Skeletal muscle tissue (tissue), 4 donors: ENCODE measurements around the gene CNTNAP4. TPM values are rescaled to one million over a fixed set of nuclear protein-coding genes. Genes with fewer than 3 reads are reported as not detected.

ENCODE experiments used
- H3K27ac ChIP-seq: one replicate; pipeline ENCODE4 v1.7.0; 2013; ENCODE audit warnings: mild to moderate bottlenecking, low read depth, low read length, inconsistent platforms
- H3K27me3 ChIP-seq, 3 donors: one replicate each; pipeline ENCODE4 v1.7.0; 2013; ENCODE audit warnings: low read length in 3 of 3; ENCODE audit not compliant: control insufficient read depth in 3 of 3, insufficient read depth in 3 of 3
- H3K36me3 ChIP-seq, 3 donors: one replicate each; pipeline ENCODE4 v1.7.0; 2013; ENCODE audit warnings: low read length in 3 of 3; ENCODE audit not compliant: control insufficient read depth in 3 of 3, insufficient read depth in 3 of 3
- H3K4me1 ChIP-seq, 3 donors: one replicate each; pipeline ENCODE4 v1.7.0; 2013; ENCODE audit warnings: low read length in 3 of 3, mild to moderate bottlenecking in 3 of 3; ENCODE audit not compliant: control insufficient read depth in 3 of 3, insufficient read depth in 3 of 3
- H3K4me3 ChIP-seq, 3 donors: one replicate each; pipeline ENCODE4 v1.7.0; 2013; ENCODE audit warnings: low read length in 3 of 3
- H3K9ac ChIP-seq, 3 donors: one replicate each; pipeline ENCODE4 v1.7.0; 2013; ENCODE audit warnings: low read length in 3 of 3, mild to moderate bottlenecking in 3 of 3, moderate library complexity in 2 of 3, low read depth in 1 of 3
- H3K9me3 ChIP-seq, 3 donors: one replicate each; pipeline ENCODE4 v1.7.0; 2013; ENCODE audit warnings: low read length in 3 of 3; ENCODE audit not compliant: control insufficient read depth in 3 of 3
- total RNA-seq: library from RNA; depleted of rRNA; stranded (reverse); fragments of >200 nt; gene quantifications from one replicate; pipeline ENCODE4 v1.2.3, GENCODE V29; 2014
- donor health status: Osteomylitis.

Gene CNTNAP4
- total RNA-seq, 1 donor from 2014 or later = 15.1 TPM

GRCh38 chr16:76502555-76502954, 225.4 kb downstream of the CNTNAP4 start:
- Histone ChIP-seq H3K9ac (no peak overlapping the region), H3K36me3 (no peaks in the 10 kb centered on the region), H3K27ac (no peak overlapping the region), H3K4me3 (no peak overlapping the region), H3K9me3 (no peaks in the 10 kb centered on the region), H3K4me1 (no peaks in the 10 kb centered on the region), H3K27me3 (no peaks in the 10 kb centered on the region)

GRCh38 chr16:76503091-76503490, 225.9 kb downstream of the CNTNAP4 start:
- Histone ChIP-seq H3K4me1 (no peaks in the 10 kb centered on the region), H3K27ac (no peak overlapping the region), H3K4me3 (no peak overlapping the region), H3K36me3 (no peaks in the 10 kb centered on the region), H3K9ac (no peak overlapping the region), H3K9me3 (no peaks in the 10 kb centered on the region), H3K27me3 (no peaks in the 10 kb centered on the region)

DNA sequence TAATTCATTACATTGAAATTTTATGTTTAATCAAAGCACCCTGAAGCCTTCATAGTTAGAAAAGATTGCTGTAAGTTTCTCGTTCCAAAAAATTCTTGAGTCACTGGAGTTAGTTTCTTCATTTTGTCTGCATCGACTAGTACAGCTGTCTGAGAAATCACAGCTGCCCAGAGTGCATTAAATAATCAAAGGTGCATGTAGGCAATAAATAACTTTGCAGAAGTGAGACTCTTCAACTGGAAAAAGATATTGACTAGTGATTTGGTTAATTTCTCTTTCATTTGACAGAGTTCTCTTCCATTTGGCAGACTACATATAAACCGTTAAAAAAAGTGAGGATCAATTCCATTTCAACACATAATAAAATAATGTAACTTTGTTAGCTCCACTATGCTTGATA, 234.0 kb downstream of the CNTNAP4 start:
- no peaks in the 10 kb centered on the region for H3K27me3 ChIP-seq
- H3K4me3 ChIP-seq = no peak overlapping the region
- no peaks in the 10 kb centered on the region for H3K36me3 ChIP-seq
- no peaks in the 10 kb centered on the region for H3K4me1 ChIP-seq
- no peak overlapping the region for H3K9ac ChIP-seq
- no peak overlapping the region for H3K27ac ChIP-seq
- no peaks in the 10 kb centered on the region for H3K9me3 ChIP-seq

DNA sequence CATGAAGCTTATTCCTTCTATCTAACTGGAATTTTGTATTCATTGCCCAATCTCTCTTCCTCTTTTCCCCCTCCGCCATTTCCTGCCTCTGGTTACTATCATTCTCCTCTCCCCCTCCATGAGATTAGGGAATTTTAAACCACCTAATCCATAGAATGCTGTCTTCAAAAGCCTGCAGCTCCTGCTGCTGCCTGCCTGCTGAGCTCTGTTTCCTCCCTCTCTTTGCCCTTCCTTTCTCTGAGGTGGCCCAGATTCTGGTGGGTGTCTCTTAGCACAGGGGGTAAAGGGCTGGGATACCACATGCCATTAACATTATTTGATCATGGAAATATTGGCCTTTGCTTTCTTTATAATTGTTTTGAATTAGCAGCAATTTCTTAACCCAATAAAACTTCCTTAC, 241.6 kb downstream of the CNTNAP4 start:
- Histone ChIP-seq H3K9me3 (no peaks in the 10 kb centered on the region), H3K4me1 (no peaks in the 10 kb centered on the region), H3K4me3 (no peak overlapping the region), H3K36me3 (no peaks in the 10 kb centered on the region), H3K27me3 (no peaks in the 10 kb centered on the region), H3K9ac (no peak overlapping the region), H3K27ac (no peak overlapping the region)

DNA sequence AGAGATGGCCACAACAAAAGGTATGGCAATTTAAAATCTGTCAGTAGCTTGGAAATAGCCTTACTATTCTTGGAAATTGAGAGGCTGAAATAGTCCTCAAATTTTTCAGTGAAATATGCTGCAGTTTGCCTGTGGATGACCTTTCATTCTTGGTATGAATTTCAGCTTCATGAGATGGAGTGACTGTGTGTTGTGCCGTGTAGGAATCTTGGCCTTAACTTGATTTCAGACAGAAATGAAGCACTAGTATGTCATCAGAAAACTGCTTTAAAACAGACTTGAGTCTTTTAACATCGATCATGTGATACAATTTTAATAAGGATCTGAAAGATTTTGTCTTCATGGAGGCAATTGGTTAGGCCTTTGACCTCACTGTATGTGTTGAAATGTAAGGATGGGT, 247.2 kb downstream of the CNTNAP4 start:
- no peak overlapping the region for H3K4me3 ChIP-seq
- no peaks in the 10 kb centered on the region for H3K9me3 ChIP-seq
- H3K27me3 ChIP-seq = no peaks in the 10 kb centered on the region
- no peak overlapping the region for H3K9ac ChIP-seq
- H3K36me3 ChIP-seq = no peaks in the 10 kb centered on the region
- H3K27ac ChIP-seq = no peak overlapping the region
- no peaks in the 10 kb centered on the region for H3K4me1 ChIP-seq

GRCh38 chr16:76524769-76525168, 247.6 kb downstream of the CNTNAP4 start:
- Histone ChIP-seq H3K36me3 (no peaks in the 10 kb centered on the region), H3K4me3 (no peak overlapping the region), H3K4me1 (no peaks in the 10 kb centered on the region), H3K27me3 (no peaks in the 10 kb centered on the region), H3K9me3 (no peaks in the 10 kb centered on the region), H3K9ac (no peak overlapping the region), H3K27ac (no peak overlapping the region)

DNA sequence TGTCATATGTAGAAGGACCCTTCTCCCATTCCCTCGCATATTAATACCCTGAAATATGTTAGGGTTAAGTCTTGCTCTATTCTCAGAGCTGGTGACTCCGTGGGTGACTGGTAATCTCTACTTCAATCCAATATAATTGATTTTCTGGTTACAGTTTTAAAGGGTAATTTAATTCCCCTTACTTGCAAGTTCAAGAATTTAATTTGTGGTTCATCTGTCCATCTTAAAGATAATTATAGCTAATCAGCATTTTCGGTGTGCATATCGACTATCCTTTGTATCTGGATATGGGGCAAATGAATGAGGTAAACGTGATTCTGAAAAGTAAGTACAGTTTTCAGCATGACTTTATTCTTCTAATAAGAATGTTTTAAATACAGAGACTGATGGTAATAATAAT, 250.0 kb downstream of the CNTNAP4 start:
- Histone ChIP-seq H3K4me1 (no peaks in the 10 kb centered on the region), H3K9me3 (no peaks in the 10 kb centered on the region), H3K9ac (no peak overlapping the region), H3K27me3 (no peaks in the 10 kb centered on the region), H3K27ac (no peak overlapping the region), H3K4me3 (no peak overlapping the region), H3K36me3 (no peaks in the 10 kb centered on the region)

- H3K27me3 ChIP-seq = no peaks in the 10 kb centered on the region
These were observed 251.9 kb downstream of the CNTNAP4 start for GRCh38 chr16:76529120-76529519.

DNA sequence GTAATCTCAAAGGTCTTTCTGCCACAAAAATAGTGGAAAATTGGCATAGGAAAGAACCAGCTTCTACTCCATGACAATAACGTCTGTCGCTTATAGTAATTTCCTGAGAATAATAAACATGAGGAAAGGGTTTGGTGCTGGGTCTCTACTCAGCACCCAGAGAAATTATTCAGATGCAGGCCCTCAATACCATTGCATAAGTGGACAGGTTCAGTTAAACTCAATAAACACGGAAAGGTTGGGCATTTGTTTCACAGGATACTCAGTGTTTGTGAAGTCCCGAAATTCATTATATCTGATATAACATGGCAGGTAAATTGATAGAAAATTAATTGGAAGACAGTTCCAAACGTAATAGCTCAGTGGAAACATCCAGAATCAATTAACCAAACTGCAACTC, 254.0 kb downstream of the CNTNAP4 start:
- H3K36me3 ChIP-seq = no peaks in the 10 kb centered on the region
- H3K27ac ChIP-seq = no peak overlapping the region
- H3K4me3 ChIP-seq = no peak overlapping the region
- H3K4me1 ChIP-seq = peaks cover 0 to 3% (median 0%) of the 10 kb centered on the region in 3 donors
- H3K27me3 ChIP-seq = no peaks in the 10 kb centered on the region
- no peak overlapping the region for H3K9ac ChIP-seq
- H3K9me3 ChIP-seq = no peaks in the 10 kb centered on the region

More at GRCh38 chr16:76529120-76529519, 251.9 kb downstream of the CNTNAP4 start:
- no peaks in the 10 kb centered on the region for H3K9me3 ChIP-seq
- H3K4me1 ChIP-seq = peaks cover 0 to 3% (median 0%) of the 10 kb centered on the region in 3 donors
- no peaks in the 10 kb centered on the region for H3K36me3 ChIP-seq
- no peak overlapping the region for H3K9ac ChIP-seq
- no peak overlapping the region for H3K27ac ChIP-seq
- no peak overlapping the region for H3K4me3 ChIP-seq

- H3K9ac ChIP-seq = no peak overlapping the region
- H3K4me1 ChIP-seq = peaks cover 0 to 3% (median 0%) of the 10 kb centered on the region in 3 donors
- no peak overlapping the region for H3K4me3 ChIP-seq
- no peaks in the 10 kb centered on the region for H3K36me3 ChIP-seq
- no peaks in the 10 kb centered on the region for H3K9me3 ChIP-seq
- H3K27me3 ChIP-seq = no peaks in the 10 kb centered on the region
- no peak overlapping the region for H3K27ac ChIP-seq
These were observed 255.2 kb downstream of the CNTNAP4 start for GRCh38 chr16:76532188-76532973.
